Breast epithelium (tissue), 3 donors: Measurements from ENCODE around the gene ARID1B.

Experiments used
- CTCF ChIP-seq, 3 donors: fragments of 450-650 bp; IDR thresholded peaks; one replicate each; pipeline ENCODE4 v1.5.1; 2016 to 2017; ENCODE audit warnings: antibody characterized with exemption in 3 of 3, mild to moderate bottlenecking in 3 of 3, moderate library complexity in 3 of 3
- POLR2A ChIP-seq: fragments of 450-650 bp; IDR thresholded peaks from one replicate; pipeline ENCODE4 v1.6.1; 2016; ENCODE audit warnings: antibody characterized with exemption, mild to moderate bottlenecking, moderate library complexity
- POLR2AphosphoS5 ChIP-seq, 3 donors: sonication (generic); formaldehyde crosslinking; IDR thresholded peaks; one replicate each; pipeline ENCODE4 v1.6.1; 2017; ENCODE audit warnings: antibody characterized with exemption in 3 of 3

- TF ChIP-seq CTCF (IDR thresholded peaks at IDR 0.05) (no peak), POLR2A (no peak), POLR2AphosphoS5 (IDR thresholded peaks at IDR 0.05) (no peak)
Measured at GRCh38 chr6:156909212-156910010, 132.2 kb downstream of the ARID1B start.
